ENCODE data around the gene FAM53B. TPM values are rescaled to one million over a fixed set of nuclear protein-coding genes. Genes with fewer than 3 reads are reported as not detected.
"Not testable (repeated sequence)": the region's sequence is repeated elsewhere in the genome, so short reads cannot be mapped to it uniquely, and the experiment has no call there.

FAM53B gene
- total RNA-seq, 1 experiment from 2014 or later = 10.0 TPM

DNA sequence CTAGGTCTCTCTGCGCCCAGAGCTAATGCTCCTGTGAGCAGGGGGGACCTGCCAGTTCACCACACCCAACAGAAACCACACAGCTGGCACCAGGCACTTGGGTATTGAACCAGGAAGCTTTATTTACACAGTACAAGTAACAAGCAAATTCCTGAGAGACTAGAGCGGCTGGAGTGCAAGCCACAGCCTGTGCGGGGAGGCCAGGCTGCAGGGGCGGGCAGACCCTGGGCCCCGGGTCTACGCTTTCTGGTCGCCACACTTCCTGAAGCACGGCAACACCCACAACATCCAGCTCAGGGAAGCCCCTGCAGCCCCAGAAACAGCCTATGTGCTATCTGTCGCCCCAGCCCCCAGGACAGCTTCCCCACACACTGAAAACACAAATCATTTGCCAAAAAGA lies 125.0 kb downstream of the FAM53B start:
- DNase-seq (ENCODE audit: extremely low read depth, low read depth) = no peak

- DNase-seq (ENCODE audit: extremely low read depth, low read depth) = no peak
These were observed 125.6 kb downstream of the FAM53B start for GRCh38 chr10:124618470-124619073.

DNA sequence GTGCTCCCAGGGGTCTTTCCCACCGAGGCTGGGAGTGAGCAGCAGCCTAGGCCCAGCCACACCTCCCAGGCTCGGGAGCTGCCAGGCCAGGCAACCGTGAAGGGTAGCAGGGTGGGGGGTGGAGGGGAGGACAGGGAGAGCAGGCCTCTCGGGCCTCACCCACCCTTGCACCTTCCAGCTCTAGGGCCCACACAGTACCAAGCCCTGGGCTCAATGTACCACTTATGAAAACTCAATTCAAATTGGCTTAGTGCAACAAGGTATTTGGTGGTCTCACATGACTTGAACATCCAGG lies 127.4 kb downstream of the FAM53B start:
- DNase-seq (ENCODE audit: extremely low read depth, low read depth) = no peak

- DNase-seq (ENCODE audit: extremely low read depth, low read depth) = no peak
These were observed 127.9 kb downstream of the FAM53B start for GRCh38 chr10:124616040-124616835.

GRCh38 chr10:124615259-124615658 lies 128.9 kb downstream of the FAM53B start:
- DNase-seq (ENCODE audit: extremely low read depth, low read depth) = no peak

- DNase-seq (ENCODE audit: extremely low read depth, low read depth) = no peak
These were observed 130.0 kb downstream of the FAM53B start for GRCh38 chr10:124614003-124614659.

GRCh38 chr10:124612611-124613498 lies 131.3 kb downstream of the FAM53B start:
- no peak for DNase-seq (ENCODE audit: extremely low read depth, low read depth)

GRCh38 chr10:124611738-124612137 lies 132.4 kb downstream of the FAM53B start:
- DNase-seq (ENCODE audit: extremely low read depth, low read depth) = no peak

GRCh38 chr10:124610851-124611250 lies 133.3 kb downstream of the FAM53B start:
- not testable (repeated sequence) for DNase-seq (ENCODE audit: extremely low read depth, low read depth)

DNA sequence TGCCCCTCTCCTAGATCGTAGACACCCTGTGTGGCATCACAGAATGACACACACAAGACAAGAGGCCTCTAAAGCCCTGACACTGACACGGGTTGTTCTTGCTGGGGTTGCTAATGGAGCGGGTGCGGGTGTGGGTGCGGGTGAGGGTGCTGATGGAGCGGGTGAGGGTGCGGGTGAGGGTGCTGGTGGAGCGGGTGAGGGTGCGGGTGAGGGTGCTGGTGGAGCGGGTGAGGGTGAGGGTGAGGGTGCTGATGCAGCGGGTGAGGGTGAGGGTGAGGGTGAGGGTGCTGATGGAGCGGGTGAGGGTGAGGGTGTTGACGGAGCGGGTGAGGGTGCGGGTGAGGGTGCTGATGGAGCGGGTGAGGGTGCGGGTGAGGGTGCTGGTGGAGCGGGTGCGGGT lies 134.0 kb downstream of the FAM53B start:
- not testable (repeated sequence) for DNase-seq (ENCODE audit: extremely low read depth, low read depth)

DNA sequence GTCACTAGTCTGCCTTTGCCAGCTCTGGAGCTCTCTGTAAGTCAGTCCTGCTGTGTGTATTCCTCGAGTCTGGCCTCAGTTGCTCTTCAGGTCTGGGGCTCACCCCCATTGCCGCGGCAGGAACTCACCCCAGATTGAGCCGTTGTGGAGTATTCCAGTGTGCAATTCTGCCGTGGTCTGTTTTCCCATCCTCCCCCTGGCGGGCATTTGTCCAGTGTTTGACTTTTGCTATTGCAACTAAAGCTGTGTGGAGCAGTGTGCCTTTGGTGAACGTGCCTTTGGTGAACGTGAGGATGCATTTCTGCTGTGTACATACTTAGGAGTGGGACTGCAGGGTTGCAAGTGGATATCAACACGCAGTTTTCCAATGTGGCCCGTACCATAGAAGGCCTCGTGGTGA lies 134.5 kb downstream of the FAM53B start:
- no peak for DNase-seq (ENCODE audit: extremely low read depth, low read depth)

DNA sequence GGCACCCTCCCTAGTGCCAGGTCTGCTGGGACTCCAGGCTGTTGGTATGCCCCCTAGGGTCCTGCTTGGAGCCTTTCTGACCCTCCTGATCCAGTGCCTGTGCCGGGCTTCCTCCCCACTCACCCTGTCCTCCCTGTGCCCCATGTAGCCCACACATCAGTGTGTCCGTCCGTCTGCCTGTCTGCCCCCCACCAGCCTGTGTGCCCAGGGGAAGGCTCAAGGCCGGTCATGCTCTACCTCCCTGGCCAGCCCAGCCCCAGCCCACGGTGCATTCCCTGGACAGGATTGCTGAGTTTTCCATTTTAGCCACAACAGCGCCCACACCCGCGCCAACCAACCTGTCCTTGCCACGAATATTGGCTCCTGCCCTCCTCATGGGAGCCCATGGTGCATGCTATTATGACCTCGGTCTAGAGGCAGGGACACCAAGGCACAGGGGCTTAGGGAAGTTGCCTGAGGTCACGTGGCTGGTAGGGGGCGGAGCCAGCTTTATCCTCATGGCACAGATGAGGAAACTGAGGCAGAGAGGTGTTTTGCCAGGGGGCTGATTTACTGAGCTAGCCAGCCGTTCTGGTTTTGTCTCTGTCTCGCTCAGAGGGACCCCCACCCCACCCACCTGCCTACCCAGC lies 136.0 kb downstream of the FAM53B start:
- DNase-seq (ENCODE audit: extremely low read depth, low read depth) = no peak

GRCh38 chr10:124607693-124608092 lies 136.5 kb downstream of the FAM53B start:
- DNase-seq (ENCODE audit: extremely low read depth, low read depth) = no peak

- DNase-seq (ENCODE audit: extremely low read depth, low read depth) = no peak
These were observed 137.4 kb downstream of the FAM53B start for GRCh38 chr10:124606822-124607221.

- no peak for DNase-seq (ENCODE audit: extremely low read depth, low read depth)
These were observed 138.0 kb downstream of the FAM53B start for GRCh38 chr10:124605856-124606812.

GRCh38 chr10:124605481-124605855 lies 138.7 kb downstream of the FAM53B start:
- no peak for DNase-seq (ENCODE audit: extremely low read depth, low read depth)

- DNase-seq (ENCODE audit: extremely low read depth, low read depth) = no peak
These were observed 139.2 kb downstream of the FAM53B start for GRCh38 chr10:124605001-124605370.

DNA sequence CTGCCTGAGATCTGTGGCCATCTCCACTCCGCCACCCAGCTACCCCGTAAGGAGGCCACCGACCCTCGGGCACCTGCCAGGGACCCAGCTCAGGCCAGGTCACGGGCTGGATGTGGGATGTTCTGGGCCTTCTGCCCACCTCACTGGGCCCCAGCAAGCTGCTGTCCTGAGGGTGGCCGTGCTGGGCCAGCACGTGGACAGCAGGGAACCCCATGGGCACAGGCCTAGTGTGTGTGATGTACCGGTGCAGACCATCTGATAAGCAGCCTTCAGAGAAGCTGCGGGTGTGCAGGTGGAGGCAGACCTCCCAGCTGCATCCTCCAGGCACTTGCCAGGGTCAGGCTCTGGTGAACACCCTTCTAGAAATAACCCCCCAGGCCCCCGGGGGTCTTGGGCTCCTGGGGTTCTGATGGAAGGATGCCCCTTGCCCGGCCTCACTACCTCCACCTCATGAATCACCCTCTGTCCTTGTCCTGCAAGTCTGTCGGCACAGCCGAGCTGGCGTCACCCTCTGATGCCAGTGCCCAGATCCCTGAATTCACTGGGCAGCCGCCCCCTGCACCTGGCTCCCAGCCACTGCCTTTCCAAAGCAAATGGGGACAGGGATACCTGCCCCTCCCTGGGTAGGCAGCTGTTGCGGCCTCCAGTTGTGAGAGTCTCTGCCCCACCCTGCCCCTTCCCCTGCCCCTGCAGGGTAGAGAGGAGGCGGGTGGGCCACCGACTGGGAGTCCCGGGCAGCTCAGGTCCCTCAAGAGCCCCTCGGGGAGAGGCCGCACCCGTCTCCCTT lies 139.8 kb downstream of the FAM53B start:
- no peak for DNase-seq (ENCODE audit: extremely low read depth, low read depth)

Measured in NCI-H460 (cell line).